Muscle of arm (tissue), 14 donors: ENCODE results near the gene VAV1. TPM values are rescaled to one million over a fixed set of nuclear protein-coding genes. Genes with fewer than 3 reads are reported as not detected.

Experiments
- DNase-seq: peaks from one replicate; pipeline ENCODE4 v3.0.0-alpha.2; 2013
- long read RNA-seq, 11 donors: transcript quantifications; one replicate each; lab custom pipeline, GENCODE V29; 2026
- polyA plus RNA-seq, 12 donors: library from polyadenylated mRNA; unstranded; fragments of 120-200 nt; gene quantifications; one replicate each; pipeline ENCODE4 v1.2.1, GENCODE V29; 2013; ENCODE audit not compliant: insufficient read length in 12 of 12

The VAV1 gene
- 1 to 10 TPM in 10 of 12 donors, not detected in 2; 1.1 to 5.1 (median 2.0) TPM for polyA plus RNA-seq
- long read RNA-seq, donor 1, result 0 reads
- long read RNA-seq, donor 2, result 0 reads
- long read RNA-seq, donor 3, result 0 reads
- long read RNA-seq, donor 4, result 0 reads
- long read RNA-seq, donor 5, result 0 reads
- long read RNA-seq, donor 6, result 0 reads
- long read RNA-seq, donor 7, result 0 reads
- long read RNA-seq, donor 8, result 0 reads
- long read RNA-seq, donor 9, result 0 reads
- long read RNA-seq, donor 10, result 0 reads
- long read RNA-seq, donor 11, result 0 reads

- DNase-seq, result no peak
Observed at GRCh38 chr19:6772028-6772865, at the start of gene VAV1. TSS of gene VAV1 (plus strand) at chr19:6772708. CDS start at chr19:6772808, 100 bp downstream.

GRCh38 chr19:6723108-6723618 lies 49.3 kb upstream of the VAV1 start:
- DNase-seq, result no peak

GRCh38 chr19:6723738-6724137 lies 48.8 kb upstream of the VAV1 start:
- no peak for DNase-seq

GRCh38 chr19:6724631-6725492 lies 47.6 kb upstream of the VAV1 start:
- no peak for DNase-seq

- DNase-seq, result no peak
Observed at GRCh38 chr19:6725513-6726231, 46.8 kb upstream of the VAV1 start.

- no peak for DNase-seq
Observed at GRCh38 chr19:6728346-6728745, 44.2 kb upstream of the VAV1 start.

- DNase-seq, result no peak
Observed at GRCh38 chr19:6729573-6730152, 42.8 kb upstream of the VAV1 start.

- no peak for DNase-seq
Observed at GRCh38 chr19:6730153-6730804, 42.2 kb upstream of the VAV1 start.

- no peak for DNase-seq
Observed at GRCh38 chr19:6730941-6731670, 41.4 kb upstream of the VAV1 start.

- DNase-seq, result no peak
Observed at GRCh38 chr19:6731822-6732221, 40.7 kb upstream of the VAV1 start.

- DNase-seq, result no peak
Observed at GRCh38 chr19:6732803-6733337, 39.6 kb upstream of the VAV1 start.

- no peak for DNase-seq
Observed at GRCh38 chr19:6733338-6734095, 39.0 kb upstream of the VAV1 start.

- DNase-seq, result no peak
Observed at GRCh38 chr19:6734096-6734696, 38.3 kb upstream of the VAV1 start.

- no peak for DNase-seq
Observed at GRCh38 chr19:6735181-6735911, 37.2 kb upstream of the VAV1 start.

GRCh38 chr19:6736169-6736916 lies 36.2 kb upstream of the VAV1 start:
- DNase-seq, result peak; percentile 76

- DNase-seq, result no peak
Observed at GRCh38 chr19:6736917-6737283, 35.6 kb upstream of the VAV1 start.
